Pancreas (tissue), 10 donors: Measurements from ENCODE around the gene SAMHD1. TPM values are rescaled to one million over a fixed set of nuclear protein-coding genes. Genes with fewer than 3 reads are reported as not detected.
A peak's percentile ranks its signal among the peaks of the same experiment; 100 is the strongest.
"Not testable (repeated sequence)": the region's sequence is repeated elsewhere in the genome, so short reads cannot be mapped to it uniquely, and the experiment has no call there.

ENCODE experiments used
- ATAC-seq, 4 donors: fragments of 200-7000 bp; cut with Tn5 transposase; one replicate each; pipeline versions ENCODE4 v1.8.0 to v1.9.1; 2020; ENCODE audit warnings: mild to moderate bottlenecking in 4 of 4, moderate library complexity in 4 of 4
- DNase-seq, 6 donors: peaks; one replicate each; pipeline ENCODE4 v3.0.0-alpha.2; 2020
- FAIRE-seq: peaks from 2 replicates; lab custom pipeline; 2012; peaks lifted over from hg19 to GRCh38; lab: Jason Lieb, UNC
- H3K27ac ChIP-seq, 4 donors: fragments of 200-600 bp; sonication (generic); 1 replicate in 3 of 4; 2 replicates in 1 of 4; pipeline versions ENCODE4 v1.5.0 to v1.8.0; 2020
- H3K27me3 ChIP-seq, 4 donors: fragments of 200-600 bp; one replicate each; pipeline ENCODE4 v1.8.0; 2021
- H3K36me3 ChIP-seq, 3 donors: fragments of 200-600 bp; sonication (generic) in 1 of 3; one replicate each; pipeline versions ENCODE4 v1.5.0 to v1.8.0; 2020 to 2021
- H3K4me1 ChIP-seq, 3 donors: fragments of 200-600 bp; one replicate each; pipeline ENCODE4 v1.8.0; 2021
- H3K4me3 ChIP-seq, 4 donors: fragments of 200-600 bp; sonication (generic) in 2 of 4; one replicate each; pipeline versions ENCODE4 v1.5.0 to v1.8.0; 2020 to 2021
- H3K9me3 ChIP-seq, 4 donors: fragments of 200-600 bp; one replicate each; pipeline ENCODE4 v1.8.0; 2021
- CTCF ChIP-seq, 4 donors: fragments of 200-600 bp; sonication (generic) in 3 of 4; IDR thresholded peaks; one replicate each; pipeline versions ENCODE4 v1.5.0 to v1.8.0; 2021; ENCODE audit warnings: antibody characterized with exemption in 4 of 4
- WGBS, 2 donors: extraction: QIAGEN DNeasy Blood & Tissue Kit; methylation state at CpG; one replicate each; pipeline ENCODE4 v1.1.7; 2013; 5-methylcytosine and 5-hydroxymethylcytosine counted together
- intact Hi-C, 3 donors: fragments of 100-400 bp; cut with DNase I; formaldehyde crosslinking; loops; one replicate each; pipeline versions ENCODE4 v1.11.1 to v1.14.2; 2022
- polyA plus RNA-seq, 2 donors: library from polyadenylated mRNA; stranded (reverse); fragments of 200-250 nt; gene quantifications; one replicate each; pipeline ENCODE4 v1.2.3, GENCODE V29; 2013
- total RNA-seq, 6 donors: library from RNA; stranded (reverse); fragmentation: NEBNext Ultra II Directional in 4 of 6; extraction: Animal tissue kit (Norgen Biotek cat#: 25700) in 4 of 6; gene quantifications; one replicate each; pipeline versions ENCODE4 v1.2.1 to v1.2.4, GENCODE V29; 2021 to 2023
- donor health status: healthy with polysubstance abuse.
- donor health status: DM: no; HTN: no; CAD: no; lungs with moderate emphysema.
- donor health status: DM: no; HTN: no; CAD: no.
- donor health status: control.
- donor health status: control.
- donor health status: Bipolar disorder and iron deficiency.
- donor health status: DM: yes; HTN: yes; CAD: no.
- donor health status: DM: no; HTN: no; CAD: no.
- donor health status: DM: no; HTN: no; CAD: no.
- donor health status: DM: yes; HTN: yes; CAD: no.

Gene SAMHD1
- total and polyA plus RNA-seq, 8 donors = 23.3 to 90.7 (median 49.0) TPM

GRCh38 chr20:36967636-36968035 is 16.1 kb upstream of the SAMHD1 start:
- DNase-seq (no peak), FAIRE-seq (no peak), ATAC-seq (no peak)
- intact Hi-C loops = no loop called here
- Histone ChIP-seq H3K4me1 (no peaks in the 10 kb centered on the region), H3K27me3 (no peaks in the 10 kb centered on the region), H3K4me3 (no peak overlapping the region), H3K36me3 (no peaks in the 10 kb centered on the region), H3K27ac (no peak overlapping the region), H3K9me3 (no peaks in the 10 kb centered on the region)
- 86 to 89% methylated on average over 5 of the region's 5 CpGs for WGBS, 2 donors
- TF ChIP-seq CTCF (IDR thresholded peaks at IDR 0.05) = no peak

- DNase-seq, FAIRE-seq, H3K4me3 ChIP-seq, H3K36me3 ChIP-seq, H3K27me3 ChIP-seq, H3K4me1 ChIP-seq, ATAC-seq, H3K27ac ChIP-seq, H3K9me3 ChIP-seq, intact Hi-C loops: not testable (repeated sequence)
- WGBS, 2 donors = 93 to 97% methylated on average over 3 of the region's 3 CpGs
Observed at GRCh38 chr20:36966965-36967364, 15.5 kb upstream of the SAMHD1 start.

- H3K4me1 ChIP-seq, H3K36me3 ChIP-seq, DNase-seq, FAIRE-seq, H3K4me3 ChIP-seq, H3K27ac ChIP-seq, H3K27me3 ChIP-seq, intact Hi-C loops, H3K9me3 ChIP-seq, ATAC-seq: not testable (repeated sequence)
- WGBS, 2 donors = 77 to 80% methylated on average over 9 of the region's 9 CpGs
Observed at GRCh38 chr20:36962354-36962941, 10.9 kb upstream of the SAMHD1 start.

- Histone ChIP-seq H3K36me3 (no peaks in the 10 kb centered on the region), H3K9me3 (no peaks in the 10 kb centered on the region), H3K27me3 (no peaks in the 10 kb centered on the region), H3K4me1 (peaks cover 8 to 18% (median 15%) of the 10 kb centered on the region in 3 donors), H3K27ac (no peak overlapping the region), H3K4me3 (no peak overlapping the region)
- TF ChIP-seq CTCF (IDR thresholded peaks at IDR 0.05) = no peak
- WGBS, 2 donors = 76 to 85% methylated on average over 4 of the region's 4 CpGs
- intact Hi-C loops = no loop called here
- no peak for ATAC-seq
- no peak for FAIRE-seq
- DNase-seq = no peak
Observed at GRCh38 chr20:36959242-36959641, 7.7 kb upstream of the SAMHD1 start.

- no peaks in the 10 kb centered on the region for H3K27me3 ChIP-seq
- FAIRE-seq (no peak), ATAC-seq (peak in 2 of 4 donors; percentile 12 to 16), DNase-seq (no peak)
- no peaks in the 10 kb centered on the region for H3K36me3 ChIP-seq
- peak overlapping the region in 1 of 4 donors; percentile 23 for H3K27ac ChIP-seq
- peaks cover 8 to 30% (median 15%) of the 10 kb centered on the region in 3 donors for H3K4me1 ChIP-seq
- H3K9me3 ChIP-seq = no peaks in the 10 kb centered on the region
- 87 to 93% methylated on average over 10 of the region's 10 CpGs for WGBS, 2 donors
- H3K4me3 ChIP-seq = no peak overlapping the region
- no peak for TF ChIP-seq CTCF (IDR thresholded peaks at IDR 0.05)
- intact Hi-C loops = no loop called here
Observed at GRCh38 chr20:36957875-36958667, 6.6 kb upstream of the SAMHD1 start.

- intact Hi-C loops = no loop called here
- no peaks in the 10 kb centered on the region for H3K27me3 ChIP-seq
- no peak for FAIRE-seq
- no peaks in the 10 kb centered on the region for H3K9me3 ChIP-seq
- no peak for DNase-seq
- WGBS, 2 donors = 71 to 72% methylated on average over 2 of the region's 2 CpGs
- no peak for ATAC-seq
- TF ChIP-seq CTCF (IDR thresholded peaks at IDR 0.05) = no peak
- H3K27ac ChIP-seq = no peak overlapping the region
- peaks cover 12 to 37% (median 24%) of the 10 kb centered on the region in 3 donors for H3K4me1 ChIP-seq
- H3K36me3 ChIP-seq = no peaks in the 10 kb centered on the region
- no peak overlapping the region for H3K4me3 ChIP-seq
Observed at GRCh38 chr20:36956674-36957073, 5.2 kb upstream of the SAMHD1 start.
